22Rv1 (cell line): ENCODE data around the gene MEGF11.

Source experiments
- ZFX ChIP-seq: fragments of 450-650 bp; IDR thresholded peaks from 2 replicates; pipeline ENCODE4 v1.6.1; 2017; ENCODE audit warnings: antibody characterized with exemption, borderline replicate concordance
- TF ChIP-seq, protein P1 (sequence below): fragments of 450-650 bp; IDR thresholded peaks from 2 replicates; pipeline ENCODE4 v1.5.1; 2017; ENCODE audit warnings: mild to moderate bottlenecking

- TF ChIP-seq, protein P1, sequence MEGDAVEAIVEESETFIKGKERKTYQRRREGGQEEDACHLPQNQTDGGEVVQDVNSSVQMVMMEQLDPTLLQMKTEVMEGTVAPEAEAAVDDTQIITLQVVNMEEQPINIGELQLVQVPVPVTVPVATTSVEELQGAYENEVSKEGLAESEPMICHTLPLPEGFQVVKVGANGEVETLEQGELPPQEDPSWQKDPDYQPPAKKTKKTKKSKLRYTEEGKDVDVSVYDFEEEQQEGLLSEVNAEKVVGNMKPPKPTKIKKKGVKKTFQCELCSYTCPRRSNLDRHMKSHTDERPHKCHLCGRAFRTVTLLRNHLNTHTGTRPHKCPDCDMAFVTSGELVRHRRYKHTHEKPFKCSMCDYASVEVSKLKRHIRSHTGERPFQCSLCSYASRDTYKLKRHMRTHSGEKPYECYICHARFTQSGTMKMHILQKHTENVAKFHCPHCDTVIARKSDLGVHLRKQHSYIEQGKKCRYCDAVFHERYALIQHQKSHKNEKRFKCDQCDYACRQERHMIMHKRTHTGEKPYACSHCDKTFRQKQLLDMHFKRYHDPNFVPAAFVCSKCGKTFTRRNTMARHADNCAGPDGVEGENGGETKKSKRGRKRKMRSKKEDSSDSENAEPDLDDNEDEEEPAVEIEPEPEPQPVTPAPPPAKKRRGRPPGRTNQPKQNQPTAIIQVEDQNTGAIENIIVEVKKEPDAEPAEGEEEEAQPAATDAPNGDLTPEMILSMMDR: no peak
- TF ChIP-seq ZFX: no peak
Measured at GRCh38 chr15:66092053-66093016, 161.2 kb downstream of the MEGF11 start.
